Common myeloid progenitor, CD34-positive (primary cell): ENCODE results near the gene ENTPD1.
"Not testable (repeated sequence)": the region's sequence is repeated elsewhere in the genome, so short reads cannot be mapped to it uniquely, and the experiment has no call there.

Source experiments
- CTCF ChIA-PET: fragments of 350-600 bp; sonication (Branson Sonifier 250); formaldehyde crosslinking; loops from one replicate; lab custom pipeline; 2021; ENCODE audit warnings: antibody characterized with exemption; lab: Charles Lee
- POLR2A ChIA-PET: fragments of 350-600 bp; sonication (Branson Sonifier 250); formaldehyde crosslinking; loops from one replicate; lab custom pipeline; 2021; ENCODE audit warnings: antibody characterized with exemption; lab: Charles Lee
- DNase-seq, 3 donors: peaks; one replicate each; pipeline versions ENCODE4 v3.0.0 to v3.0.0-alpha.2; 2013
- H3K27ac ChIP-seq, 2 experiments: 1 replicate in 1 of 2; 2 replicates in 1 of 2; pipeline ENCODE4 v1.7.0; 2013; ENCODE audit warnings: inconsistent platforms in 2 of 2, low read length in 2 of 2, mild to moderate bottlenecking in 2 of 2, low read depth in 1 of 2, moderate library complexity in 1 of 2; ENCODE audit not compliant: severe bottlenecking in 2 of 2, insufficient read depth in 1 of 2, poor library complexity in 1 of 2
- H3K27me3 ChIP-seq, 5 experiments: replicated peaks in 2 of 5; 1 replicate in 3 of 5; 2 replicates in 2 of 5; pipeline versions ENCODE4 v1.6.1 to v1.7.0; 2013; ENCODE audit warnings: low read length in 4 of 5, mild to moderate bottlenecking in 2 of 5, moderate library complexity in 2 of 5, inconsistent platforms in 1 of 5; ENCODE audit not compliant: insufficient read depth in 5 of 5, control insufficient read depth in 4 of 5
- H3K36me3 ChIP-seq, 4 experiments: 1 replicate in 2 of 4; 2 replicates in 2 of 4; pipeline versions ENCODE4 v1.6.1 to v1.7.0; 2013; ENCODE audit warnings: low read length in 3 of 4, control low read depth in 1 of 4, mild to moderate bottlenecking in 1 of 4; ENCODE audit not compliant: control insufficient read depth in 4 of 4, insufficient read depth in 4 of 4
- H3K4me1 ChIP-seq, 4 experiments: 1 replicate in 3 of 4; 2 replicates in 1 of 4; pipeline versions ENCODE4 v1.6.1 to v1.7.1; 2013; ENCODE audit warnings: low read length in 3 of 4, mild to moderate bottlenecking in 3 of 4, control low read depth in 1 of 4, inconsistent platforms in 1 of 4, moderate library complexity in 1 of 4; ENCODE audit not compliant: control insufficient read depth in 4 of 4, insufficient read depth in 4 of 4; ENCODE audit errors: control extremely low read depth in 1 of 4
- H3K4me3 ChIP-seq, 7 experiments: 1 replicate in 4 of 7; 2 replicates in 3 of 7; pipeline versions ENCODE4 v1.5.1 to v1.7.0; 2013; ENCODE audit warnings: mild to moderate bottlenecking in 7 of 7, low read length in 6 of 7, moderate library complexity in 6 of 7, inconsistent platforms in 2 of 7, low read depth in 2 of 7, control low read depth in 1 of 7; ENCODE audit not compliant: insufficient read depth in 4 of 7, control insufficient read depth in 1 of 7; ENCODE audit errors: extremely low read depth in 1 of 7
- H3K9me3 ChIP-seq, 5 experiments: 1 replicate in 4 of 5; 2 replicates in 1 of 5; pipeline versions ENCODE4 v1.6.1 to v1.7.1; 2013; ENCODE audit warnings: low read length in 4 of 5, mild to moderate bottlenecking in 2 of 5, inconsistent platforms in 1 of 5, low read depth in 1 of 5, moderate library complexity in 1 of 5; ENCODE audit not compliant: control insufficient read depth in 4 of 5, insufficient read depth in 2 of 5; ENCODE audit errors: control extremely low read depth in 1 of 5
- WGBS: methylation state at CpG from one replicate; pipeline ENCODE4 v1.1.5; 2013; ENCODE audit not compliant: insufficient coverage; 5-methylcytosine and 5-hydroxymethylcytosine counted together

Gene ENTPD1

DNA sequence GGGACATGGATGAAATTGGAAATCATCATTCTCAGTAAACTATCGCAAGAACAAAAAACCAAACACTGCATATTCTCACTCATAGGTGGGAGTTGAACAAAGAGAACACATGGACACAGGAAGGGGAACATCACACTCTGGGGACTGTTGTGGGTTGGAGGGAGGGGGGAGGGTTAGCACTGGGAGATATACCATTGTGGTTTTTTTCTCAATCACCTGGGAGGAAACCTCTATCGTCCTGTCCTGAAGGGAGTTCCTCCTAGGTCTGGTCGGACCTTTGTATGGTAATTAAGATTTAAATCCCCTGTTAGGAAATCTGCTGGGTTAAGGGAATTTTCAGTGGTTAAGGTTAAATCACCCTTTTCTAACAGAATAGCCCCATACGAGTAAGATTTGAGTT, 33.5 kb upstream of the ENTPD1 start:
- H3K36me3 ChIP-seq, POLR2A ChIA-PET, DNase-seq, H3K9me3 ChIP-seq, CTCF ChIA-PET, H3K27me3 ChIP-seq, H3K27ac ChIP-seq, H3K4me1 ChIP-seq, H3K4me3 ChIP-seq: not testable (repeated sequence)
- WGBS: 100% methylated on average over 1 of the region's 4 CpGs

DNA sequence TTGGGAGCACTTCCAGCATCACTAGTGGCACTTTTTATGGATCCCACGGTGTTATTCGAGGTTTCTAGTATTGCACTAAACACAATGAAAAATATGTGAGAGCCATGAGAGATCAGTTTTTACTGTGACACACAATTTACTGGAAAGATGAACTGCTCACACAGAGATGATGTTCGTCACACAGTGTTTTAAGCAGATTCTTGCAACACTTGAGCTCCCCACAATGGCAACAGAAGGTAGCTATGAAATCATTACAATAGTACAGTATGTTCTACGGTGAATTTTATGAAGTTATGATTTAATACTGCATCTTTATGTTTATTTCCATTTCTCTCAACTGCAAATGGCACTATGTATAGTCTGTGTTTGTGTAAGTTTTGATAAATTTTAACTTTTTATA, 27.4 kb upstream of the ENTPD1 start:
- CTCF ChIA-PET: interaction anchor here (1.0 to 1.3 kb wide), 2 partner anchors 35 to 117 kb away, joined by 3 read pairs; partner anchors contain the start of gene TCTN3
- H3K27ac ChIP-seq: no peak overlapping the region
- no peak overlapping the region for H3K4me3 ChIP-seq
- peaks cover 0 to 10% (median 3%) of the 10 kb centered on the region in 5 experiments for H3K9me3 ChIP-seq
- peak in 1 of 3 donors; percentile 13 for DNase-seq
- POLR2A ChIA-PET: no interaction called here
- H3K4me1 ChIP-seq: peaks cover 0 to 16% (median 4%) of the 10 kb centered on the region in 4 experiments
- 93% methylated on average over 3 of the region's 4 CpGs for WGBS
- no peaks in the 10 kb centered on the region for H3K27me3 ChIP-seq
- no peaks in the 10 kb centered on the region for H3K36me3 ChIP-seq

DNA sequence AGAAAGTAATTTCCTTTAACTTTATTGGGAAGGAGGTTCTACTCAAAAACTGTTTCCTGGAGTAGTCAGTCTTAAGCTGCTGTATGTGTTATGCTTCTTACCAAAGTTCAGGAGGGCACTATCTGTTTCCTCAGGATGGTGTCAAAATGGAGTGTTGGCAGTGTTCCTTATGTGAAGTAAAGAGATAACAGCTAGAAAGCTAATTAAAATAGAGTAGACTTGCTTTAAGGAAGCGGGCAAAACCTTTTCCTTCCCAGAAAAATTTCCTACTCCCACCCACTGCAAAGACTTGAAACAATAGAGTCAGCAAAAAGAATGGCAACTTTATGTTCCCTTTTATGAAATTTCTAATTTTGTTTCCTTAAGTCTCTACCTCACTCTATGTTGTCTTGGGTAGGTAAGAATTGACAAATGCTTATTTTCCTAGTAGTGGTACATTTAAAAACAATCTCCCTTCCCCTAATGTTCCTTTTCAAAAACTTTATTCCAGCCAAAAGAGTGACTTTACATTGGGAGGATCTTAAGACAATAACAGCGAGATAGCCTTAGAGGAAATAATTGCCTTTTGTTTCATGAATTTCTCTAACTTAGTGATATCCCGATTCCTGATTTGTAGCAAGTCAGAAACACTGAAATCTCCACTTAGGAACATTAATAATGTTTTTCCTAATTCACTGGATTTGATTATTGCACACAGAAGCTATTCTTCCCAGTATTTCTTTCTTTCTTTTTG, 26.5 kb upstream of the ENTPD1 start:
- ChIA-PET CTCF (interaction anchor here (1.0 kb wide), 1 partner anchor 36 kb away, joined by 3 read pairs; the partner anchor contains the start of gene TCTN3), POLR2A (no interaction called here)

DNA sequence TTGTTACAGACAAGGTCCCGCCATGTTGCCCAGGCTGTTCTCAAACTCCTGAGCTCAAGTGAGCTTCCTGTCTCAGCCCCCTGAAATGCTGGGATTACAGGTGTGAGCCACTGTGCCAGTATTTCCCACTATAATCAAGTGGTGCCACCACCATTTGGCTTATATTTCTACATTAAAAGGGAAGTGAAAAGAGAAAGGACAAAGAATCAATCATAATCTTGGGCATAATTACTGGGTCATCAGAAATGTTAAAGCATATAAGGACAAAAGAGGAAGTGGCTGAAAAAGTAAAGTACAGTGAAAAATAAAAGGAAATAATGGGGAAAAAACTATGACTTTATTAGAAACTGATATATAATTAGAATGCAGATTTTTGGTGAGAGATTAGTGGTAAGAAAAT, 25.7 kb upstream of the ENTPD1 start:
- Histone ChIP-seq H3K9me3 (peaks cover 2 to 13% (median 5%) of the 10 kb centered on the region in 5 experiments), H3K36me3 (no peaks in the 10 kb centered on the region), H3K4me1 (peaks cover 0 to 16% (median 4%) of the 10 kb centered on the region in 4 experiments), H3K4me3 (no peak overlapping the region), H3K27ac (no peak overlapping the region), H3K27me3 (no peaks in the 10 kb centered on the region)
- WGBS: no CpG with 5 or more reads among the region's 1 CpG
- POLR2A ChIA-PET: no interaction called here
- CTCF ChIA-PET: interaction anchor here (0.8 kb wide), 1 partner anchor 37 kb away, joined by 3 read pairs; the partner anchor contains the start of gene TCTN3
- DNase-seq: peak in 2 of 3 donors; percentile 33 to 60

More for the DNA sequence above, 26.5 kb upstream of the ENTPD1 start:
- DNase-seq: peak in 1 of 3 donors; percentile 35
- 100% methylated on average over 2 of the region's 3 CpGs for WGBS
- peaks cover 2 to 13% (median 5%) of the 10 kb centered on the region in 5 experiments for H3K9me3 ChIP-seq
- no peak overlapping the region for H3K27ac ChIP-seq
- no peaks in the 10 kb centered on the region for H3K36me3 ChIP-seq
- H3K27me3 ChIP-seq: no peaks in the 10 kb centered on the region
- no peak overlapping the region for H3K4me3 ChIP-seq
- peaks cover 0 to 16% (median 4%) of the 10 kb centered on the region in 4 experiments for H3K4me1 ChIP-seq

DNA sequence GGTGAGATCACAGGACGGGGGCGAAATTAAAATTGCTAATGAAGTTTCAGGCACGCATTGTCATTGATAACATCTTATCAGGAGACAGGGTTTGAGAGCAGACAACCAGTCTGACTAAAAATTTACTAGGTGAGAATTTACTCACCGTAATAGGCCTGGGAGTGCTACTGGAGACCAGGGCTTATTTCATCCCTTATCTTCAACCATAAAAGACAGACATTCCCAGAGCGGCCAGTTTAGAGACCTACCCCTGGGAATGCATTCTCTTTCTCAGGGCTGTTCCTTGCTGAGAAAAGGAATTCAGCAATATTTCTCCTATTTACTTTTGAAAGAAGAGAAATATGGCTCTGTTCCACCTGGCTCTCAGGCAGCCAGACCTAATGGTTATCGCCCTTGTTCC, 23.1 kb upstream of the ENTPD1 start:
- 100% methylated on average over 4 of the region's 6 CpGs for WGBS
- POLR2A ChIA-PET: not testable (repeated sequence)

DNA sequence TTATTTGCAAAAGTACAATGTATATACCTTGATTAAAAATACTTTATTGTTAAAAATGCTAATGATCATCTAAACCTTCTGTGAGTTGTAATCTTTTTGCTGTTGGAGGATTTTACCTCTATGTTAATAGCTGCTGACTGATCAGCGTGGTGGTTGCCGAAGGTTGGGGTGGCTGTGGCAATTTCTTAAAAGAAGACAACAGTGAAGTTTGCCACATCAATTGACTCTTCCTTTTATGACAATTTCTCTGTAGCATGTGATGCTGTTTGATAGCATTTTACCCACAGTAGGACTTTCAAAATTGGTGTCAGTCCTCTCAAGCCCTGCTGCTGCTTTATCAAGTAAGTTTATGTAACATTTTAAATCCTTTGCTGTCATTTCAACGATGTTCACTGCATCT, 16.9 kb upstream of the ENTPD1 start:
- H3K4me3 ChIP-seq: no peak overlapping the region
- ChIA-PET POLR2A (no interaction called here), CTCF (no interaction called here)
- H3K27me3 ChIP-seq: no peaks in the 10 kb centered on the region
- H3K27ac ChIP-seq: no peak overlapping the region
- no peaks in the 10 kb centered on the region for H3K36me3 ChIP-seq
- H3K4me1 ChIP-seq: peaks cover 3 to 14% (median 7%) of the 10 kb centered on the region in 4 experiments
- H3K9me3 ChIP-seq: peaks cover 0 to 13% (median under 1%) of the 10 kb centered on the region in 5 experiments
- 100% methylated on average over 3 of the region's 3 CpGs for WGBS
- DNase-seq: no peak

More for the DNA sequence above, 23.1 kb upstream of the ENTPD1 start:
- H3K27ac ChIP-seq, H3K27me3 ChIP-seq, CTCF ChIA-PET, H3K4me3 ChIP-seq, H3K36me3 ChIP-seq: not testable (repeated sequence)
- peaks cover 2 to 13% (median 5%) of the 10 kb centered on the region in 5 experiments for H3K9me3 ChIP-seq
- peaks cover 0 to 16% (median 4%) of the 10 kb centered on the region in 4 experiments for H3K4me1 ChIP-seq
- DNase-seq: peak in 1 of 3 donors; percentile 15
